Tibial nerve (tissue), 4 donors: ENCODE measurements around the gene TOMM40. TPM values are rescaled to one million over a fixed set of nuclear protein-coding genes. Genes with fewer than 3 reads are reported as not detected.

ENCODE experiments used
- DNase-seq, 2 donors: peaks; one replicate each; pipeline ENCODE4 v3.0.0-alpha.2; 2019; ENCODE audit warnings: low spot score in 2 of 2
- H3K27ac ChIP-seq, 4 donors: fragments of 200-600 bp; sonication (generic) in 3 of 4; one replicate each; pipeline ENCODE4 v1.5.1; 2017 to 2019; ENCODE audit warnings: mild to moderate bottlenecking in 1 of 4
- H3K27me3 ChIP-seq, 2 donors: fragments of 200-600 bp; sonication (generic) in 1 of 2; one replicate each; pipeline versions ENCODE4 v1.5.1 to v1.6.0; 2017 to 2019
- H3K36me3 ChIP-seq, 3 donors: fragments of 200-600 bp; sonication (generic); one replicate each; pipeline ENCODE4 v1.5.1; 2018 to 2019
- H3K4me1 ChIP-seq, 4 donors: fragments of 200-600 bp; sonication (generic) in 3 of 4; one replicate each; pipeline ENCODE4 v1.5.1; 2017 to 2019
- H3K4me3 ChIP-seq, 4 donors: fragments of 200-600 bp; sonication (generic) in 3 of 4; one replicate each; pipeline ENCODE4 v1.5.1; 2017 to 2019; ENCODE audit warnings: mild to moderate bottlenecking in 1 of 4, moderate library complexity in 1 of 4
- H3K9me3 ChIP-seq, 4 donors: fragments of 200-600 bp; sonication (generic) in 3 of 4; one replicate each; pipeline ENCODE4 v1.5.1; 2017 to 2019
- EP300 ChIP-seq, 2 donors: sonication (generic); formaldehyde crosslinking; IDR thresholded peaks; one replicate each; pipeline ENCODE4 v1.6.1; 2017; ENCODE audit warnings: antibody characterized with exemption in 2 of 2, mild to moderate bottlenecking in 1 of 2
- POLR2A ChIP-seq, 2 donors: fragments of 450-650 bp; IDR thresholded peaks; one replicate each; pipeline ENCODE4 v1.6.1; 2017; ENCODE audit warnings: antibody characterized with exemption in 2 of 2, mild to moderate bottlenecking in 2 of 2, moderate library complexity in 2 of 2
- WGBS, 2 donors: methylation state at CpG; one replicate each; pipeline ENCODE4 v1.1.5; 2018; 5-methylcytosine and 5-hydroxymethylcytosine counted together
- total RNA-seq, 4 donors: library from RNA; depleted of rRNA; stranded (reverse); fragments of >200 nt; gene quantifications; one replicate each; pipeline ENCODE4 v1.1.0, GENCODE V29; 2016
- TF ChIP-seq, protein P1 (sequence below), 5 experiments: fragments of 200-600 bp in 3 of 5; fragments of 450-650 bp in 2 of 5; sonication (generic) in 3 of 5; IDR thresholded peaks; one replicate each; pipeline ENCODE4 v1.5.1; 2016 to 2019; ENCODE audit warnings: antibody characterized with exemption in 5 of 5, mild to moderate bottlenecking in 3 of 5, moderate library complexity in 2 of 5

The TOMM40 gene
- total RNA-seq = 10 to 100 TPM; 30.8 to 75.9 (median 48.6) TPM

DNA sequence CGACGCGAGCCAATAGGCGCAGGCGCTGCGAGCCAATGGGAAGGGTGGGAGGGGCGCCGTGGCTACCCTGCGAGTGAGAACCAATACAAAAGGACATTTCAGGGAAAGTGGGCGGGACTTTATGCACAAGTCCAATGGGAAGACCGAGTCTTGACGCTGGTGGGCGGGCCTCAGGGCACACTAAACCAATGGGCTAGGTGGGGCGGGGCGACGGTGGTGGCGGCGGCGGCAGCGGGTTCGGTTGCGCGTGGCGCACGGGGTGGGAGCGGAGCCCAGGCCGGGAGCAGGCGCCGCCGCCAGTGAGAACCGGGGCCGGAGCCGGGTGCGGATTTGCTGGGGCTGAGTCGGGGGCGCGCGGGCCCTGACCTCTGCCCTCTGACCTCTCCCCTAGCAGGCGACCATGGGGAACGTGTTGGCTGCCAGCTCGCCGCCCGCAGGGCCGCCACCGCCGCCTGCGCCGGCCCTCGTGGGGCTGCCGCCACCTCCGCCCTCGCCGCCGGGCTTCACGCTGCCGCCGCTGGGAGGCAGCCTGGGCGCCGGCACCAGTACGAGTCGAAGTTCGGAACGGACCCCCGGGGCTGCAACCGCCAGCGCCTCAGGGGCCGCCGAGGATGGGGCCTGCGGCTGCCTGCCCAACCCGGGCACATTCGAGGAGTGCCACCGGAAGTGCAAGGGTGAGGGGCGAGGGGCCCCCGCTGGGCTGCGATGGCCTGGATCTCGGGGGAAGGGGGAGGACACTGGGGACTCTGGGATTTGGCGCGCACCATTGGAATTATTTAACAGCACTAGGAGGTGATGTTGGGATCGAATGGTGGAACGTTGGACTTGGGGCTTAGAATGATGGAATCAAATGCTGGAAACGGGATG is at the start of gene TOMM40:
Gene TOMM40, plus strand, starts transcription at position 239 of the 867 bp plus-strand sequence. Its CDS starts 162 bp downstream, at position 401.
- WGBS, 2 donors = 0 to 1% methylated on average over 31 to 49 of the region's 81 CpGs
- peak in 1 of 2 donors; percentile 100 for DNase-seq
- peak within 1 kb of the TSS; percentile 83 to 98 (median 90) for H3K27ac ChIP-seq

DNA sequence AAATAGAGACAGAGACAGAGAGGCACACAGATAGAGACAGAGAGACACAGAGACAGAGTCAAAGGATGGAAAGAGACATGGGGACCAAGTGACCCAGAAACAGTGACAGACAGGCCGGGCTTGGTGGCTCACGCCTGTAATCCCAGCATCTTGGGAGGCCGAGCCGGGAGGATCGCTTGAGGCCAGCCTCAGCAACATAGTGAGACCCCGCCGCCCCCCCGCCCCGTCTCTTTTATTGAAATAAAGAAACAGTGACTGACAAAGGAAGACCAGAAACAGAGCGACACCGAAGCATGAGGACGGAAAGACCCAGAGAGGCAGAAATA is 45.8 kb upstream of the TOMM40 start:
- H3K27ac ChIP-seq = peak overlapping the region; percentile 85 to 100 (median 94)
- H3K4me3 ChIP-seq = peak overlapping the region; percentile 54 to 100 (median 82)
- no peaks in the 10 kb centered on the region for H3K27me3 ChIP-seq
- DNase-seq = peak in 1 of 2 donors; percentile 42
- 6 to 8% methylated on average over 12 of the region's 12 CpGs for WGBS, 2 donors
- H3K4me1 ChIP-seq = peaks cover 3 to 39% (median 17%) of the 10 kb centered on the region in 4 donors
- TF ChIP-seq EP300 (IDR thresholded peaks at IDR 0.05) (no peak), POLR2A (IDR thresholded peaks at IDR 0.05) (no peak)
- TF ChIP-seq, protein P1, sequence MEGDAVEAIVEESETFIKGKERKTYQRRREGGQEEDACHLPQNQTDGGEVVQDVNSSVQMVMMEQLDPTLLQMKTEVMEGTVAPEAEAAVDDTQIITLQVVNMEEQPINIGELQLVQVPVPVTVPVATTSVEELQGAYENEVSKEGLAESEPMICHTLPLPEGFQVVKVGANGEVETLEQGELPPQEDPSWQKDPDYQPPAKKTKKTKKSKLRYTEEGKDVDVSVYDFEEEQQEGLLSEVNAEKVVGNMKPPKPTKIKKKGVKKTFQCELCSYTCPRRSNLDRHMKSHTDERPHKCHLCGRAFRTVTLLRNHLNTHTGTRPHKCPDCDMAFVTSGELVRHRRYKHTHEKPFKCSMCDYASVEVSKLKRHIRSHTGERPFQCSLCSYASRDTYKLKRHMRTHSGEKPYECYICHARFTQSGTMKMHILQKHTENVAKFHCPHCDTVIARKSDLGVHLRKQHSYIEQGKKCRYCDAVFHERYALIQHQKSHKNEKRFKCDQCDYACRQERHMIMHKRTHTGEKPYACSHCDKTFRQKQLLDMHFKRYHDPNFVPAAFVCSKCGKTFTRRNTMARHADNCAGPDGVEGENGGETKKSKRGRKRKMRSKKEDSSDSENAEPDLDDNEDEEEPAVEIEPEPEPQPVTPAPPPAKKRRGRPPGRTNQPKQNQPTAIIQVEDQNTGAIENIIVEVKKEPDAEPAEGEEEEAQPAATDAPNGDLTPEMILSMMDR (IDR thresholded peaks at IDR 0.05) = no peak
- no peaks in the 10 kb centered on the region for H3K36me3 ChIP-seq
- no peaks in the 10 kb centered on the region for H3K9me3 ChIP-seq

More for the DNA sequence above, at the start of gene TOMM40:
- Histone ChIP-seq H3K4me1 (peaks cover 0 to 28% (median 19%) of the 10 kb centered on the region in 4 donors), H3K36me3 (peaks cover 0 to 66% (median 14%) of the 10 kb centered on the region in 3 donors), H3K4me3 (peak within 1 kb of the TSS; percentile 66 to 96 (median 82)), H3K27me3 (no peaks in the 10 kb centered on the region), H3K9me3 (no peaks in the 10 kb centered on the region)
- TF ChIP-seq POLR2A (IDR thresholded peaks at IDR 0.05) (peak in 1 of 2 donors; percentile 25), EP300 (IDR thresholded peaks at IDR 0.05) (no peak)
- TF ChIP-seq, protein P1 (IDR thresholded peaks at IDR 0.05) = peak in 1 of 5 experiments; percentile 48

DNA sequence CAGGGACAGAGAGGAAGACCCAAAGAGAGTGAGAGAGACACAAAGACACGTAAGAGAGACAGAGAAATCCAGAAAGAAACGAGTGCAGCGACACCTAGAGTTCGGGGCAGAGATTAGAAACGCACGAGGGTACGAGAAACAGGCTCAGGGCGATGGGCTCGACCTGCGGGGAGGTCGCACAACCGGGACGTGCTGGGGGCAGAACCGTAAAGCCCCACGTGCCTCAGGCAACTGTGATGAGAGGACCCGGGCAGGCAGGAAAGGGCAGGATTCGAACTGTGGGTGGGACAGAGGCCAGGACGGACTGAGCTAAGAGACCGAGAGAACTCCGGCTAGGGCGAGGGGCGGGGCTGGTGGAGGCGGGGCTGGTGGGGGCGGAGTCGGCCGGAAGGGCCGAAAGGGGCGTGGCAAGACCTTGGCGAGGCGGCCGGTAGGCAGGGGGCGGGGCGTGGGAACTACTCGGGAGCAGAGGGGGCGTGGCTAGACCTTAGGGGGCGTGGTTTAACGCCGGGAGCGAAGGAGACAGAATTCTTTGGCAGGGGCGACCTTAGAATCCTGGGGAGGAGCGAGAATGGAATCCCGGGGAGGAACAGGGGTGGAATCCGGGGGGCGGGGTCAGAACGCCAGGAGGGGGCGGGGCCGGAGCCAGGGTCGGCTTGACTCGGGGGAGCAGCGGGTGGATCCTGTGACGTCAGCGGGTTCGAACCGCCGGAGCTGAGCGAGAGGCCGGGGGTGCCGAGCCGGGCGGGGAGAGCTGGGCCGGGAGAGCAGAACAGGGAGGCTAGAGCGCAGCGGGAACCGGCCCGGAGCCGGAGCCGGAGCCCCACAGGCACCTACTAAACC is 45.2 kb upstream of the TOMM40 start, which contains the start of gene NECTIN2:
Gene NECTIN2, plus strand, starts transcription at position 686 of the 843 bp plus-strand sequence. CDS start 229 bp downstream, outside the sequence.
- Histone ChIP-seq H3K36me3 (no peaks in the 10 kb centered on the region), H3K27ac (peak within 1 kb of the TSS; percentile 92 to 100 (median 98)), H3K27me3 (no peaks in the 10 kb centered on the region), H3K4me1 (peaks cover 3 to 45% (median 17%) of the 10 kb centered on the region in 4 donors), H3K4me3 (peak within 1 kb of the TSS; percentile 74 to 100 (median 89)), H3K9me3 (no peaks in the 10 kb centered on the region)
- 1% methylated on average over 58 to 63 of the region's 67 CpGs for WGBS, 2 donors
- peak; percentile 100 for DNase-seq
- peak in 1 of 2 donors; percentile 92 for TF ChIP-seq EP300 (IDR thresholded peaks at IDR 0.05)
- TF ChIP-seq POLR2A (IDR thresholded peaks at IDR 0.05) = peak; percentile 77 to 96
- TF ChIP-seq, protein P1 (IDR thresholded peaks at IDR 0.05) = peak; percentile 43 to 83 (median 70)

DNA sequence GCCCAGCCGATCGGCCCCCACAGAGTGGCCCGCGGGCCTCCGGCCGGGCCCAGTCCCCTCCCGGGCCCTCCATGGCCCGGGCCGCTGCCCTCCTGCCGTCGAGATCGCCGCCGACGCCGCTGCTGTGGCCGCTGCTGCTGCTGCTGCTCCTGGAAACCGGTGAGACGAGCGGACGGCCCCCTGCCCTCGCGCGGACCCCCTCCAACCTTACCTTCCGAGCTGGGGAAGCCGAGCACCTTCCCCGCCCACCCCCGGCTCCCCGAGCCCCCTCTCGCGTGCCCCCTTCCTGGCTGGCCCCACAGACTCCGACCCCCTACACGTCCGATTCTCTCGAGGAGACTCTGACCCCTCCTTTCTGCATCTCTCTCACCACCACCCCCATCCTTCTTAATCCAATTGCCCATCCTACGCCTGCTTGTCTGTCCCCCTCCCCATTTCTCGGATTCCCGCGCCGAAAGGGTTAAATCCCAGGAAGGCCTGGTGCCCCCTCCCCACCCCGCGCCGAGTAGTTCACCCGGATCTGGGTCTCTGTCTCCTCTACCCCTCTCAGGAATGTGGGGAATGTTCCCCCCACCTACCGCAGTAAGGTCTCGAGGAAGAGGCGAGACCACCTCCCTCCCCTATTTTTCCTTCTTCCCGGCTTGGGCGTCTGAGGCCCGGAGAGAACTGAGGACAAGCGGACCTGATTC is 44.5 kb upstream of the TOMM40 start:
- WGBS, 2 donors = 1% methylated on average over 31 to 50 of the region's 51 CpGs
- H3K4me1 ChIP-seq = peaks cover 3 to 53% (median 17%) of the 10 kb centered on the region in 4 donors
- no peak for DNase-seq

More for the DNA sequence above, 44.5 kb upstream of the TOMM40 start:
- peak overlapping the region; percentile 74 to 100 (median 89) for H3K4me3 ChIP-seq
- H3K27ac ChIP-seq = peak overlapping the region; percentile 92 to 100 (median 98)
- peaks cover 0 to 4% (median 0%) of the 10 kb centered on the region in 3 donors for H3K36me3 ChIP-seq
- no peaks in the 10 kb centered on the region for H3K9me3 ChIP-seq
- no peaks in the 10 kb centered on the region for H3K27me3 ChIP-seq
- TF ChIP-seq, protein P1 (IDR thresholded peaks at IDR 0.05) = peak in 1 of 5 experiments; percentile 10
- no peak for TF ChIP-seq EP300 (IDR thresholded peaks at IDR 0.05)
